Uterus (tissue), 4 donors: ENCODE results near the gene LCN1. TPM values are rescaled to one million over a fixed set of nuclear protein-coding genes. Genes with fewer than 3 reads are reported as not detected.

Experiments used
- DNase-seq, 2 donors: peaks; one replicate each; pipeline ENCODE4 v3.0.0-alpha.2; 2019 to 2020
- H3K27ac ChIP-seq, 2 donors: fragments of 200-600 bp; sonication (generic); 1 replicate in 1 of 2; 2 replicates in 1 of 2; pipeline ENCODE4 v1.5.1; 2016 to 2018
- H3K27me3 ChIP-seq, 2 donors: fragments of 200-600 bp; sonication (generic); one replicate each; pipeline ENCODE4 v1.5.1; 2018 to 2019; ENCODE audit warnings: control low read depth in 1 of 2
- H3K36me3 ChIP-seq, 2 donors: fragments of 200-600 bp; sonication (generic); one replicate each; pipeline ENCODE4 v1.5.1; 2019; ENCODE audit warnings: control low read depth in 1 of 2
- H3K4me1 ChIP-seq, 2 donors: fragments of 200-600 bp; sonication (generic); one replicate each; pipeline ENCODE4 v1.5.1; 2018 to 2019; ENCODE audit warnings: control low read depth in 1 of 2
- H3K4me3 ChIP-seq, 2 donors: fragments of 200-600 bp; sonication (generic); 1 replicate in 1 of 2; 2 replicates in 1 of 2; pipeline ENCODE4 v1.5.1; 2018 to 2019; ENCODE audit warnings: mild to moderate bottlenecking in 1 of 2
- H3K9me3 ChIP-seq, 2 donors: fragments of 200-600 bp; sonication (generic); one replicate each; pipeline ENCODE4 v1.5.1; 2019; ENCODE audit warnings: control low read depth in 1 of 2
- POLR2A ChIP-seq, 2 donors: fragments of 450-650 bp; IDR thresholded peaks; one replicate each; pipeline ENCODE4 v1.6.1; 2016; ENCODE audit warnings: antibody characterized with exemption in 2 of 2, mild to moderate bottlenecking in 1 of 2, moderate library complexity in 1 of 2
- intact Hi-C: fragments of 100-400 bp; cut with DNase I; formaldehyde crosslinking; loops from one replicate; pipeline ENCODE4 v1.15.1; 2023; ENCODE audit warnings: low total_unique reads
- total RNA-seq, 4 donors: library from RNA; depleted of rRNA in 3 of 4; stranded (reverse); fragments of >200 nt in 3 of 4; gene quantifications; one replicate each; pipeline versions ENCODE4 v1.1.0 to v1.2.4, GENCODE V29; 2014 to 2023
- TF ChIP-seq, protein P1 (sequence below), 4 experiments: fragments of 200-600 bp in 2 of 4; fragments of 450-650 bp in 2 of 4; sonication (generic) in 2 of 4; IDR thresholded peaks; one replicate each; pipeline ENCODE4 v1.5.1; 2016 to 2019; ENCODE audit warnings: antibody characterized with exemption in 4 of 4, mild to moderate bottlenecking in 2 of 4, moderate library complexity in 1 of 4
- donor health status: DM: yes; HTN: yes; CAD: no.

The LCN1 gene
- total RNA-seq, 4 donors from 2014 or later, result 2.2 TPM; not detected in 3

DNA sequence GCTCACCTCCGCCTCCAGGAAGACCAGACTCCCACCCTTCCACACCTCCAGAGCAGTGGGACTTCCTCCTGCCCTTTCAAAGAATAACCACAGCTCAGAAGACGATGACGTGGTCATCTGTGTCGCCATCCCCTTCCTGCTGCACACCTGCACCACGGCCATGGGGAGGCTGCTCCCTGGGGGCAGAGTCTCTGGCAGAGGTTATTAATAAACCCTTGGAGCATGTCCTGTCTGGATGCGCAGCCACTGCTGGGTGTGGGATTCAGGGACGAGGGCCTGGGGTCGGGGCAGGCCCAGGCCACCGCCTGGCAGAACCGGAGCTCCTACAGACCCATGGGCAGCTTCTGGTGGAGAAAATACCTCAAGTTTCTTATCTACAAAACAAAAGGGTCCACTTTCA lies 45.3 kb downstream of the LCN1 start:
- intact Hi-C loops, result no loop called here
- H3K4me3 ChIP-seq, result no peak overlapping the region
- TF ChIP-seq POLR2A (IDR thresholded peaks at IDR 0.05), result no peak
- TF ChIP-seq, protein P1, sequence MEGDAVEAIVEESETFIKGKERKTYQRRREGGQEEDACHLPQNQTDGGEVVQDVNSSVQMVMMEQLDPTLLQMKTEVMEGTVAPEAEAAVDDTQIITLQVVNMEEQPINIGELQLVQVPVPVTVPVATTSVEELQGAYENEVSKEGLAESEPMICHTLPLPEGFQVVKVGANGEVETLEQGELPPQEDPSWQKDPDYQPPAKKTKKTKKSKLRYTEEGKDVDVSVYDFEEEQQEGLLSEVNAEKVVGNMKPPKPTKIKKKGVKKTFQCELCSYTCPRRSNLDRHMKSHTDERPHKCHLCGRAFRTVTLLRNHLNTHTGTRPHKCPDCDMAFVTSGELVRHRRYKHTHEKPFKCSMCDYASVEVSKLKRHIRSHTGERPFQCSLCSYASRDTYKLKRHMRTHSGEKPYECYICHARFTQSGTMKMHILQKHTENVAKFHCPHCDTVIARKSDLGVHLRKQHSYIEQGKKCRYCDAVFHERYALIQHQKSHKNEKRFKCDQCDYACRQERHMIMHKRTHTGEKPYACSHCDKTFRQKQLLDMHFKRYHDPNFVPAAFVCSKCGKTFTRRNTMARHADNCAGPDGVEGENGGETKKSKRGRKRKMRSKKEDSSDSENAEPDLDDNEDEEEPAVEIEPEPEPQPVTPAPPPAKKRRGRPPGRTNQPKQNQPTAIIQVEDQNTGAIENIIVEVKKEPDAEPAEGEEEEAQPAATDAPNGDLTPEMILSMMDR (IDR thresholded peaks at IDR 0.05), result no peak
- no peak overlapping the region for H3K27ac ChIP-seq
- H3K9me3 ChIP-seq, result no peaks in the 10 kb centered on the region
- no peaks in the 10 kb centered on the region for H3K36me3 ChIP-seq
- no peaks in the 10 kb centered on the region for H3K27me3 ChIP-seq
- DNase-seq, result no peak
- no peaks in the 10 kb centered on the region for H3K4me1 ChIP-seq

DNA sequence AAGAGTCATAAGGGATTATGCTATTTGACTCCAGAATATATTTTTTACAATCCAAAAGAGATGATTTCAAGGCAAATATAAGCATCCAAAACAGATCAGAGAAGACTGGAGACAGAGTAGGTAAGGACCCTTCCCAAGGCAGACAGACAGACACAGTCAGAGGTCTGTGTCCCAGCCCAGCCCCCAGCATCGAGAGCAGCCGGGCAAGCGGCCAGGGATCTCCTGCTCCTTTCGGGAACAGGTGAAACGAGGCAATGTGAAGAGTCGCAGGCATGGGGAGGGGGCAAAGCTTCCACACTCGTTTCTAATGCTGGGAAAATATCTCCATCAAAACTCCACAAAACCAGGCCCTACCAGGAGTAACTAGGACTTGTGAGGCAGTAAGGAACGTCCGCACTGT lies 46.1 kb downstream of the LCN1 start:
- H3K4me3 ChIP-seq, result no peak overlapping the region
- H3K27ac ChIP-seq, result no peak overlapping the region
- H3K27me3 ChIP-seq, result no peaks in the 10 kb centered on the region
- H3K4me1 ChIP-seq, result no peaks in the 10 kb centered on the region
- H3K9me3 ChIP-seq, result no peaks in the 10 kb centered on the region
- DNase-seq, result no peak
- intact Hi-C loops, result no loop called here
- TF ChIP-seq POLR2A (IDR thresholded peaks at IDR 0.05), result no peak
- TF ChIP-seq, protein P1 (IDR thresholded peaks at IDR 0.05), result no peak
- no peaks in the 10 kb centered on the region for H3K36me3 ChIP-seq

DNA sequence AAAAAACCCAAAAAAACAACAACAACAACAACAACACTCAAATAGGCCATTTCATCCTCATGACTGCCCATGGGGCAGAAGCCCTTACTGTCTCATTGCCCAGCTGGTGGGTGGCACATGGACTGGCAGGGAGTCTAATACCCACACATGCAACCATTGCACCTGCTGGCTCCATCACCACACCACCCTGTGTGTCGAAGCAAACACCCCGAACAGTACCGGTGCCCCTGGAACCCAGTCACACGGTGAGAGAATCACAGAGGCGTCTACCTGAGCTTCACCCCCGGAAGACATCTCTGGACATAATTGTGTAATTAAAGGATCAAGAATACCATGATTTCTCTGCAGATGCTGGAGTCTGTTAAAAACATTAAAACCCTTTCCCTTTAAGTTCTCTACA lies 46.8 kb downstream of the LCN1 start:
- no peaks in the 10 kb centered on the region for H3K9me3 ChIP-seq
- H3K36me3 ChIP-seq, result no peaks in the 10 kb centered on the region
- H3K4me1 ChIP-seq, result no peaks in the 10 kb centered on the region
- DNase-seq, result no peak
- H3K4me3 ChIP-seq, result no peak overlapping the region
- no peaks in the 10 kb centered on the region for H3K27me3 ChIP-seq
- no peak overlapping the region for H3K27ac ChIP-seq
- TF ChIP-seq, protein P1 (IDR thresholded peaks at IDR 0.05), result no peak
- TF ChIP-seq POLR2A (IDR thresholded peaks at IDR 0.05), result no peak
- intact Hi-C loops, result no loop called here

DNA sequence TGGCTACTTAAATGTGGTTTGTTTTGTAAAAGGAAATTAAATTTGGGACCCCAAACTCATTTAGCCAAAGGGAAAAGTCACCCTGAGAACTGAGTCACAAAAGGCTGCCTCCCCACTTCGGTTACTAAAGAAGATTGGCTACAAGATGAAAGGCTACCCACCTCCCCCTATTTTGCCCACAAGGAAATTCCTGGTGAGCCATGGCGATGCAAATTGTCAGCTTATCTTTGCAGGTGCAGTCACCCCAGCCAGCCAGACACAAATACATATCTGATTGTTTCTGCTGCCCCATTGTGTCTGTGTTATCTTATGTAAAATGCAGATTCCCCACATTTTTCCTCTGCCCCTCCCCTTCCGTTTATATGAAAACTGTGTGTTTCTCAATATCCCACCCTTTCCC lies 49.2 kb downstream of the LCN1 start:
- H3K9me3 ChIP-seq, result no peaks in the 10 kb centered on the region
- H3K27ac ChIP-seq, result no peak overlapping the region
- H3K36me3 ChIP-seq, result no peaks in the 10 kb centered on the region
- DNase-seq, result no peak
- intact Hi-C loops, result no loop called here
- H3K4me3 ChIP-seq, result no peak overlapping the region
- TF ChIP-seq, protein P1 (IDR thresholded peaks at IDR 0.05), result no peak
- no peak for TF ChIP-seq POLR2A (IDR thresholded peaks at IDR 0.05)
- no peaks in the 10 kb centered on the region for H3K4me1 ChIP-seq
- H3K27me3 ChIP-seq, result no peaks in the 10 kb centered on the region

DNA sequence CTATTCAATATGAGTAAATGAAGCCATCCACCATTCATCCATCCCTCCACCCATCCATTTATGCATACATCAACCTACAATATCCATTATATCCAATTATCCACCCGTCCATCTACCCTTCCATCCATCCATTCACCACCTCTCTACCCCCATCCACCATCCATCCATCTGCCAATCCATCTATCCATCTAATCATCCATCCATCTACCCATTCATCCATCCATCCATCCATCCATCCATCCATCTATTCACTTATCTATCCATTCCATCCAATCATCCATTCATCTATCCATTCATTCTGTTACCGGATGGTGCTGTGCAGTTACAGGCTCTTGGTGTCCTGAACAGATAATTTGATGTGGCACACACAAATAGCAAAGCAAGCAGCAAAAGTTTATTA lies 51.0 kb downstream of the LCN1 start:
- no peak overlapping the region for H3K4me3 ChIP-seq
- TF ChIP-seq, protein P1 (IDR thresholded peaks at IDR 0.05), result no peak
- no peak for TF ChIP-seq POLR2A (IDR thresholded peaks at IDR 0.05)
- H3K27me3 ChIP-seq, result no peaks in the 10 kb centered on the region
- DNase-seq, result no peak
- H3K4me1 ChIP-seq, result no peaks in the 10 kb centered on the region
- no peak overlapping the region for H3K27ac ChIP-seq
- H3K9me3 ChIP-seq, result no peaks in the 10 kb centered on the region
- intact Hi-C loops, result no loop called here
- H3K36me3 ChIP-seq, result no peaks in the 10 kb centered on the region
